A549 (cell line): Measurements from ENCODE around the gene TMEM248. TPM values are rescaled to one million over a fixed set of nuclear protein-coding genes. Genes with fewer than 3 reads are reported as not detected.
"Not testable (repeated sequence)": the region's sequence is repeated elsewhere in the genome, so short reads cannot be mapped to it uniquely, and the experiment has no call there.

Source experiments
- ATAC-seq, 2 experiments: fragments of 200-7000 bp in 1 of 2; fragments of >200 bp in 1 of 2; cut with Nextera tagmentation in 1 of 2; cut with Tn5 transposase in 1 of 2; 3 replicates each; pipeline versions ENCODE4 v1.8.0 to v1.9.1; 2018 to 2020; ENCODE audit warnings: mild to moderate bottlenecking in 1 of 2, moderate library complexity in 1 of 2
- CTCF ChIA-PET: fragments of 300-600 bp; sonication (Branson Sonifier 250); formaldehyde crosslinking; extraction: SDS; loops from one replicate; lab custom pipeline; 2021; ENCODE audit warnings: antibody characterized with exemption, inconsistent platforms; lab: Yijun Ruan, JAX
- POLR2A ChIA-PET: fragments of 350-600 bp; formaldehyde crosslinking; extraction: SDS; loops from one replicate; lab custom pipeline; 2021; ENCODE audit warnings: antibody characterized with exemption, inconsistent platforms; lab: Yijun Ruan, JAX
- DNase-seq, 2 experiments: peaks; one replicate each; pipeline versions ENCODE4 v3.0.0 to v3.0.0-alpha.2; 2011 to 2016; ENCODE audit warnings: low read depth in 1 of 2, low spot score in 1 of 2
- FAIRE-seq: peaks from 2 replicates; lab custom pipeline; 2011; peaks lifted over from hg19 to GRCh38; lab: Jason Lieb, UNC
- H3K27ac ChIP-seq, 2 experiments: fragments of >200 bp; sonication (Bioruptor Twin); formaldehyde crosslinking; 3 replicates each; pipeline ENCODE4 v1.5.1; 2016 to 2017
- H3K4me1 ChIP-seq: fragments of >200 bp; sonication (Bioruptor Twin); formaldehyde crosslinking; 3 replicates; pipeline ENCODE4 v1.6.1; 2016
- H3K4me2 ChIP-seq: fragments of >200 bp; sonication (Bioruptor Twin); formaldehyde crosslinking; 3 replicates; pipeline ENCODE4 v1.6.1; 2016
- H3K4me3 ChIP-seq: fragments of >200 bp; sonication (Bioruptor Twin); formaldehyde crosslinking; 3 replicates; pipeline ENCODE4 v1.5.1; 2016
- H3K9me3 ChIP-seq: fragments of >200 bp; sonication (Bioruptor Twin); formaldehyde crosslinking; 3 replicates; pipeline ENCODE4 v1.6.1; 2016
- EHF ChIP-seq: fragments of 250-450 bp; sonication (Bioruptor Pico); IDR thresholded peaks from 2 replicates; pipeline ENCODE4 v1.5.0; 2020; ENCODE audit warnings: mild to moderate bottlenecking
- EP300 ChIP-seq, 2 experiments: fragments of >200 bp; sonication (Bioruptor Twin); formaldehyde crosslinking; IDR thresholded peaks; 2 replicates in 1 of 2; 3 replicates in 1 of 2; pipeline ENCODE4 v1.6.1; 2016 to 2017
- FOSB ChIP-seq: fragments of 250-450 bp; sonication (Bioruptor Pico); IDR thresholded peaks from 2 replicates; pipeline ENCODE4 v1.5.0; 2020; ENCODE audit warnings: mild to moderate bottlenecking, moderate library complexity
- HDAC2 ChIP-seq: fragments of 200-600 bp; sonication (generic); IDR thresholded peaks from 2 replicates; pipeline ENCODE4 v1.6.1; 2016
- HEYL ChIP-seq: fragments of 250-450 bp; sonication (Bioruptor Pico); IDR thresholded peaks from 2 replicates; pipeline ENCODE4 v1.8.0; 2021; ENCODE audit warnings: mild to moderate bottlenecking, moderate library complexity
- HOXA7 ChIP-seq: fragments of 250-450 bp; sonication (Bioruptor Pico); IDR thresholded peaks from 2 replicates; pipeline ENCODE4 v1.5.0; 2020; ENCODE audit warnings: mild to moderate bottlenecking, moderate library complexity
- HOXB13 ChIP-seq: fragments of 250-450 bp; sonication (Bioruptor Pico); IDR thresholded peaks from 2 replicates; pipeline ENCODE4 v1.5.0; 2020; ENCODE audit warnings: low read depth, mild to moderate bottlenecking, moderate library complexity
- JUNB ChIP-seq: fragments of >200 bp; sonication (Bioruptor Twin); formaldehyde crosslinking; IDR thresholded peaks from 2 replicates; pipeline ENCODE4 v1.6.1; 2016
- KDM1A ChIP-seq: fragments of 200-600 bp; sonication (generic); IDR thresholded peaks from 2 replicates; pipeline ENCODE4 v1.6.1; 2016; ENCODE audit warnings: low read depth, mild to moderate bottlenecking
- MAFK ChIP-seq: fragments of 450-650 bp; IDR thresholded peaks from 2 replicates; pipeline ENCODE4 v1.6.1; 2014; ENCODE audit not compliant: partially characterized antibody
- MYC ChIP-seq: IDR thresholded peaks from 2 replicates; pipeline ENCODE4 v1.6.1; 2012; ENCODE audit warnings: mild to moderate bottlenecking, inconsistent platforms, low read length, improper control_type of control experiment, borderline replicate concordance
- NFE2L2 ChIP-seq: fragments of 150-350 bp; conservative IDR thresholded peaks from 2 replicates; pipeline ENCODE4 v1.6.1; 2014; ENCODE audit warnings: low read length
- POLR2A ChIP-seq: IDR thresholded peaks from 2 replicates; pipeline ENCODE4 v1.6.1; 2012; ENCODE audit warnings: mild to moderate bottlenecking, low read length
- POLR2AphosphoS2 ChIP-seq: conservative IDR thresholded peaks from 2 replicates; pipeline ENCODE4 v1.6.1; 2012; ENCODE audit warnings: low read length, improper control_type of control experiment, inconsistent platforms
- RAD21 ChIP-seq, 2 experiments: fragments of >200 bp in 1 of 2; sonication (Bioruptor Twin) in 1 of 2; formaldehyde crosslinking in 1 of 2; IDR thresholded peaks in 1 of 2; conservative IDR thresholded peaks in 1 of 2; 2 replicates in 1 of 2; 3 replicates in 1 of 2; pipeline ENCODE4 v1.6.1; 2012 to 2018; ENCODE audit warnings: inconsistent platforms in 1 of 2
- RARB ChIP-seq: fragments of 250-450 bp; sonication (Bioruptor Pico); IDR thresholded peaks from 2 replicates; pipeline ENCODE4 v1.8.0; 2021; ENCODE audit warnings: mild to moderate bottlenecking, moderate library complexity
- RCOR1 ChIP-seq: fragments of 150-350 bp; IDR thresholded peaks from 2 replicates; pipeline ENCODE4 v1.6.1; 2014; ENCODE audit warnings: antibody characterized with exemption, low read length, low read depth
- ZC3H11A ChIP-seq: fragments of 450-650 bp; IDR thresholded peaks from 2 replicates; pipeline ENCODE4 v1.6.1; 2014; ENCODE audit warnings: antibody characterized with exemption, mild to moderate bottlenecking
- ZNF302 ChIP-seq: fragments of 250-450 bp; sonication (Bioruptor Pico); IDR thresholded peaks from 2 replicates; pipeline ENCODE4 v1.9.0; 2021; ENCODE audit warnings: inconsistent platforms, mild to moderate bottlenecking, moderate library complexity
- ZSCAN20 ChIP-seq: fragments of 250-450 bp; sonication (Bioruptor Pico); IDR thresholded peaks from 2 replicates; pipeline ENCODE4 v1.8.0; 2022; ENCODE audit warnings: mild to moderate bottlenecking, moderate library complexity
- WGBS: methylation state at CpG from one replicate; pipeline ENCODE4 v1.1.6; 2017; ENCODE audit errors: missing lambda C conversion rate; 5-methylcytosine and 5-hydroxymethylcytosine counted together
- polyA plus RNA-seq, 4 experiments: library from polyadenylated mRNA; depleted of rRNA in 3 of 4; stranded (reverse); fragments of >200 nt; fragmentation: RNase III in 1 of 4; extraction: RNeasy Plus Mini Kit Qiagen cat#74134 plus additional on column Dnase treatment in 1 of 4; gene quantifications; 2 replicates in 3 of 4; 3 replicates in 1 of 4; pipeline ENCODE4 v1.2.3, GENCODE V29; 2011 to 2017
- TF ChIP-seq, protein P1 (sequence below): IDR thresholded peaks from 2 replicates; pipeline ENCODE4 v1.6.1; 2012
- TF ChIP-seq, protein P2 (sequence below): fragments of 150-350 bp; IDR thresholded peaks from 2 replicates; pipeline ENCODE4 v1.6.1; 2014; ENCODE audit warnings: low read depth, mild to moderate bottlenecking, low read length
- TF ChIP-seq, protein P3 (sequence below): IDR thresholded peaks from 2 replicates; pipeline ENCODE4 v1.6.1; 2012
- TF ChIP-seq, protein P4 (sequence below): fragments of 250-450 bp; sonication (Bioruptor Pico); IDR thresholded peaks from 2 replicates; pipeline ENCODE4 v1.5.0; 2021; ENCODE audit warnings: mild to moderate bottlenecking, moderate library complexity, borderline replicate concordance
- TF ChIP-seq, protein P5 (sequence below): fragments of 450-650 bp; IDR thresholded peaks from 2 replicates; pipeline ENCODE4 v1.6.1; 2014; ENCODE audit warnings: antibody characterized with exemption

Gene TMEM248
- polyA plus RNA-seq, 2 of the 4 experiments (the other 2 are of a cell fraction), result 53.7 to 128 TPM

DNA sequence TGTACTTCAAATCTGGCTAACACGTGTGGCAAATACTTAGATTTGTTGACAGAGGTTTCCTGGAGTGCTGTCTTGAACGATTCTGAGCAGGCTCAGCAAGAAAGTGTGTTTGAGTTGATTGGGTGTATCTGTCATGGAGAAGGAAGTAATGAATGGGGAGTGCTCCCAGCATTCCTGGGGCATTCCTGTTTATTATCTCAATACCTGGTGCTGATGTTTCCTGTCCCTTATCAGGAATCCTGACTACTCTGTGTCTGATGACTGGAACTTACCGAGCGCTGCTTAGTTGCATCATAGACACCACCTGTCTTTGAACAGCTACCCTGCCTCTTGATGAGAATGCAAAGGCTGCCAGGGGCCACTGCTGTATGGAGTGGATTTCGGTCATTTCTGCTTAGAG lies 41.0 kb upstream of the TMEM248 start:
- POLR2A ChIA-PET, result no interaction called here
- Histone ChIP-seq H3K27ac (no peak overlapping the region), H3K4me2 (no peak overlapping the region), H3K9me3 (no peaks in the 10 kb centered on the region), H3K4me3 (no peak overlapping the region), H3K4me1 (no peaks in the 10 kb centered on the region)
- CTCF ChIA-PET, result interaction anchor here (1.0 kb wide), 1 partner anchor 15 kb away, joined by 3 read pairs; no protein-coding TSS in a partner anchor
- no peak for ATAC-seq
- TF ChIP-seq ZSCAN20 (CRISPR knock-in tag) (no peak), EP300 (IDR thresholded peaks at IDR 0.05) (no peak), NFE2L2 (no peak), RCOR1 (no peak), HOXA7 (no peak), HOXB13 (no peak), POLR2AphosphoS2 (no peak)
- TF ChIP-seq, protein P1, sequence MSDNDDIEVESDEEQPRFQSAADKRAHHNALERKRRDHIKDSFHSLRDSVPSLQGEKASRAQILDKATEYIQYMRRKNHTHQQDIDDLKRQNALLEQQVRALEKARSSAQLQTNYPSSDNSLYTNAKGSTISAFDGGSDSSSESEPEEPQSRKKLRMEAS, result no peak
- DNase-seq, result no peak
- 74% methylated on average over 5 of the region's 5 CpGs for WGBS
- no peak for FAIRE-seq

DNA sequence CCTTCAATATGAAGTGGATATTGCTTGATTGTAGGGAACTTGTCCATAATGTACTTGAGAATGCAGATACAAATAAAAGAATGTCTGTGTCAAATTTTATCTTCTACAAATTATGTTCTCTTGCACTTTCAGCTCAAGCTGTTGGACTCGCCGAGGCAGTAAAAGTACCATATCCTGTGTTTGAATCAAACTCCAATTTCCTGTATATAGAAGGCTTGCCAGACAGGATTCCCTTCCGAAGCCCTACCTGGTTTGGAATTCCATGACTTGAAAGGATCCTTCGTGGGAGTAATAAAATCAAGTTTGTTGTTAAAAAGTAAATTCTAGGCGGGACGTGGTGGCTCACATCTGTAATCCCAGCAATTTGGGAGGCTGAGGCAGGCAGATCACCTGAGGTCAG lies 40.4 kb upstream of the TMEM248 start:
- H3K4me1 ChIP-seq, H3K9me3 ChIP-seq, H3K27ac ChIP-seq, POLR2A ChIA-PET, H3K4me2 ChIP-seq, ATAC-seq, DNase-seq, H3K4me3 ChIP-seq, FAIRE-seq: not testable (repeated sequence)
- WGBS, result 93% methylated on average over 6 of the region's 6 CpGs
- CTCF ChIA-PET, result interaction anchor here (1.0 kb wide), 1 partner anchor 15 kb away, joined by 3 read pairs; no protein-coding TSS in a partner anchor

DNA sequence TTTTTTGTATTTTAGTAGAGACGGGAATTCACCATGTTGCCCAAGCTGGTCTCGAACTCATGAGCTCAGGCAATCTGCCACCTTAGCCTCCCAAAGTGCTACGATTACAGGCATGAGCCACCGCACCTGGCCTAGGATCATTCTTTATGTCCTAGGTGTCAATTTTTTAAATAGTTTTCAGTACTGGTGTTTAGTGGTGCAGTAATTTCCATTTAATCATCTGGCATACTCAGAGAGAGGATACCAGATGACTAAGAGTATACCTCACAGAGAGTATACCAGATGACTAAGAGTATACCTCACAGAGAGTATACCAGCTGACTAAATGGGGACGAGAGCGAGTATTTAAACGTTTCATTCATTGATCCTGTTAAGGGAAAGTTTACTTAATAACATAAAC lies 37.3 kb upstream of the TMEM248 start:
- no peaks in the 10 kb centered on the region for H3K9me3 ChIP-seq
- no peak overlapping the region for H3K4me3 ChIP-seq
- POLR2A ChIA-PET, result no interaction called here
- H3K27ac ChIP-seq, result no peak overlapping the region
- TF ChIP-seq ZC3H11A (no peak), ZNF302 (CRISPR knock-in tag) (no peak), POLR2A (no peak), RCOR1 (no peak), KDM1A (no peak), FOSB (CRISPR knock-in tag) (no peak), JUNB (no peak), EHF (CRISPR knock-in tag) (no peak), MYC (no peak), MAFK (no peak), HEYL (CRISPR knock-in tag) (no peak), RARB (CRISPR knock-in tag) (no peak), RAD21 (conservative IDR thresholded peaks at IDR 0.05 in 1 of 2, IDR thresholded peaks at IDR 0.05 in 1 of 2) (no peak), HDAC2 (no peak)
- TF ChIP-seq, protein P2, sequence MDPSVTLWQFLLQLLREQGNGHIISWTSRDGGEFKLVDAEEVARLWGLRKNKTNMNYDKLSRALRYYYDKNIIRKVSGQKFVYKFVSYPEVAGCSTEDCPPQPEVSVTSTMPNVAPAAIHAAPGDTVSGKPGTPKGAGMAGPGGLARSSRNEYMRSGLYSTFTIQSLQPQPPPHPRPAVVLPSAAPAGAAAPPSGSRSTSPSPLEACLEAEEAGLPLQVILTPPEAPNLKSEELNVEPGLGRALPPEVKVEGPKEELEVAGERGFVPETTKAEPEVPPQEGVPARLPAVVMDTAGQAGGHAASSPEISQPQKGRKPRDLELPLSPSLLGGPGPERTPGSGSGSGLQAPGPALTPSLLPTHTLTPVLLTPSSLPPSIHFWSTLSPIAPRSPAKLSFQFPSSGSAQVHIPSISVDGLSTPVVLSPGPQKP, result no peak
- TF ChIP-seq, protein P3, sequence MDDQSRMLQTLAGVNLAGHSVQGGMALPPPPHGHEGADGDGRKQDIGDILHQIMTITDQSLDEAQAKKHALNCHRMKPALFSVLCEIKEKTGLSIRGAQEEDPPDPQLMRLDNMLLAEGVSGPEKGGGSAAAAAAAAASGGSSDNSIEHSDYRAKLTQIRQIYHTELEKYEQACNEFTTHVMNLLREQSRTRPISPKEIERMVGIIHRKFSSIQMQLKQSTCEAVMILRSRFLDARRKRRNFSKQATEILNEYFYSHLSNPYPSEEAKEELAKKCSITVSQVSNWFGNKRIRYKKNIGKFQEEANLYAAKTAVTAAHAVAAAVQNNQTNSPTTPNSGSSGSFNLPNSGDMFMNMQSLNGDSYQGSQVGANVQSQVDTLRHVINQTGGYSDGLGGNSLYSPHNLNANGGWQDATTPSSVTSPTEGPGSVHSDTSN, result no peak
- TF ChIP-seq, protein P4, sequence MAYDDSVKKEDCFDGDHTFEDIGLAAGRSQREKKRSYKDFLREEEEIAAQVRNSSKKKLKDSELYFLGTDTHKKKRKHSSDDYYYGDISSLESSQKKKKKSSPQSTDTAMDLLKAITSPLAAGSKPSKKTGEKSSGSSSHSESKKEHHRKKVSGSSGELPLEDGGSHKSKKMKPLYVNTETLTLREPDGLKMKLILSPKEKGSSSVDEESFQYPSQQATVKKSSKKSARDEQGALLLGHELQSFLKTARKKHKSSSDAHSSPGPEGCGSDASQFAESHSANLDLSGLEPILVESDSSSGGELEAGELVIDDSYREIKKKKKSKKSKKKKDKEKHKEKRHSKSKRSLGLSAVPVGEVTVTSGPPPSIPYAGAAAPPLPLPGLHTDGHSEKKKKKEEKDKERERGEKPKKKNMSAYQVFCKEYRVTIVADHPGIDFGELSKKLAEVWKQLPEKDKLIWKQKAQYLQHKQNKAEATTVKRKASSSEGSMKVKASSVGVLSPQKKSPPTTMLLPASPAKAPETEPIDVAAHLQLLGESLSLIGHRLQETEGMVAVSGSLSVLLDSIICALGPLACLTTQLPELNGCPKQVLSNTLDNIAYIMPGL (CRISPR knock-in tag), result no peak
- TF ChIP-seq, protein P5, sequence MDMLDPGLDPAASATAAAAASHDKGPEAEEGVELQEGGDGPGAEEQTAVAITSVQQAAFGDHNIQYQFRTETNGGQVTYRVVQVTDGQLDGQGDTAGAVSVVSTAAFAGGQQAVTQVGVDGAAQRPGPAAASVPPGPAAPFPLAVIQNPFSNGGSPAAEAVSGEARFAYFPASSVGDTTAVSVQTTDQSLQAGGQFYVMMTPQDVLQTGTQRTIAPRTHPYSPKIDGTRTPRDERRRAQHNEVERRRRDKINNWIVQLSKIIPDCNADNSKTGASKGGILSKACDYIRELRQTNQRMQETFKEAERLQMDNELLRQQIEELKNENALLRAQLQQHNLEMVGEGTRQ, result no peak
- TF ChIP-seq, all 56 proteins: peak for 0
- 0 out of 6 replicates have a peak, but pooled peaks of 1 of the 2 experiments have one; percentile 26 for ATAC-seq
- no peak for DNase-seq
- CTCF ChIA-PET, result interaction anchor here (2.9 kb wide), 1 partner anchor 10 kb away, joined by 8 read pairs; no protein-coding TSS in a partner anchor
- 71% methylated on average over 7 of the region's 7 CpGs for WGBS
- H3K4me2 ChIP-seq, result no peak overlapping the region
- no peaks in the 10 kb centered on the region for H3K4me1 ChIP-seq
- no peak for FAIRE-seq

DNA sequence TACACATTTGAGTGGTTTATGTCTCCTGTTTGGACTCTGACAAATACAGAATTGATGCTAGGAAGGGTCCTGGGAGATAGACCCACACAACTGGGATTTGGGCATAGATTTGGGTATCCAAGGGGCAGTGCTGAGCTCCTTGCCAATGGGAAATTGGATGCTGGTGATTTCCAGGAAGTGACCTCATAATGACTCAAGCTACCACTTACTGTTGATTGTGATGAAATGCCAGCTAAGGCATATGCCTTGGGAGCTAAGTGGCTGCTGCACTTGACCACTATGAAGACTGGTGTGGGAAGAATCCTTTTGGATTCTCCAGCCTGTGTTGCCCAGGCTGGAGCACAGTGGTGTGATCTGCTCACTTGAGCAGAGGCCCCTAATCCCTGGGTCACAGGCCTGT lies 36.5 kb upstream of the TMEM248 start:
- CTCF ChIA-PET, result interaction anchor here (2.9 kb wide), 1 partner anchor 11 kb away, joined by 8 read pairs; no protein-coding TSS in a partner anchor
- H3K4me2 ChIP-seq, POLR2A ChIA-PET, H3K4me1 ChIP-seq, ATAC-seq, DNase-seq, H3K27ac ChIP-seq, H3K9me3 ChIP-seq, FAIRE-seq, H3K4me3 ChIP-seq: not testable (repeated sequence)
